ENCODE measurements around the gene SETBP1. TPM values are rescaled to one million over a fixed set of nuclear protein-coding genes. Genes with fewer than 3 reads are reported as not detected.

Gene SETBP1
- total and polyA plus RNA-seq, 2 of the 8 experiments (the other 6 are each of a cell fraction or from before 2014, with no cell fraction given): 2.0 to 6.5 TPM

GRCh38 chr18:44677933-44678332 lies 2.8 kb upstream of the SETBP1 start:
- FAIRE-seq (no peak), DNase-seq (ENCODE audit: low read depth in 1 of 2, low spot score in 2 of 2) (no peak)
- 88% methylated on average over 7 of the region's 7 CpGs; no CpG with 5 or more reads in 1 of the 2 experiments for WGBS, 2 experiments (ENCODE audit: extremely low coverage in 1 of 2, insufficient coverage in 1 of 2, insufficient read length in 1 of 2, insufficient replicate concordance in 2 of 2, low coverage in 1 of 2, low lambda C conversion rate in 2 of 2, missing lambda C conversion rate in 1 of 2)
- CTCF ChIA-PET (ENCODE audit: partially characterized antibody): no interaction called here
- Histone ChIP-seq H3K56ac (replicated peaks; ENCODE audit: insufficient read length, low read depth, low read length) (no peak overlapping the region), H3K4me3 (ENCODE audit: extremely low read depth in 1 of 4, insufficient read depth in 2 of 4, low read depth in 3 of 4, low read length in 4 of 4) (no peak overlapping the region), H2BK5ac (ENCODE audit: low read depth, low read length) (no peak overlapping the region), H3K18ac (ENCODE audit: extremely low read depth, low read length) (no peak overlapping the region), H3K9ac (replicated peaks in 1 of 4; ENCODE audit: extremely low read depth in 1 of 4, low read depth in 3 of 4, low read length in 3 of 4) (no peak overlapping the region), H3K27ac (ENCODE audit: low read depth, low read length) (no peak overlapping the region), H3K4me2 (ENCODE audit: insufficient read depth in 1 of 2, low read depth in 2 of 2, low read length in 2 of 2) (no peak overlapping the region; a peak in 1 of 4 replicates), H2BK12ac (ENCODE audit: low read depth, low read length) (no peak overlapping the region), H2BK15ac (ENCODE audit: low read length) (no peak overlapping the region), H3K9me3 (ENCODE audit: insufficient read depth in 2 of 2, low read depth in 1 of 2, low read length in 1 of 2) (no peaks in the 10 kb centered on the region), H4K8ac (ENCODE audit: extremely low read depth, insufficient read depth, low read length) (no peak overlapping the region), H4K91ac (replicated peaks; ENCODE audit: insufficient read length, low read length) (no peak overlapping the region), H2AK5ac (ENCODE audit: low read depth, low read length) (no peak overlapping the region), H2AFZ (ENCODE audit: low read length) (no peak overlapping the region), H4K20me1 (replicated peaks in 1 of 2; ENCODE audit: control insufficient read depth in 1 of 2, insufficient read depth in 2 of 2, low read length in 2 of 2) (peaks cover 0 to 3% of the 10 kb centered on the region in 2 experiments), H2BK20ac (ENCODE audit: low read length) (no peak overlapping the region), H3K79me2 (ENCODE audit: control insufficient read depth in 1 of 2, insufficient read depth in 2 of 2, low read length in 2 of 2) (no peaks in the 10 kb centered on the region), H2BK120ac (replicated peaks; ENCODE audit: low read depth, low read length) (no peak overlapping the region), H3K23ac (ENCODE audit: insufficient read length) (no peak overlapping the region), H3K14ac (ENCODE audit: insufficient read length) (no peak overlapping the region), H3K4ac (replicated peaks; ENCODE audit: insufficient read length, low read depth, low read length) (no peak overlapping the region), H3K36me3 (ENCODE audit: control insufficient read depth in 2 of 4, insufficient read depth in 4 of 4, low read length in 3 of 4) (no peaks in the 10 kb centered on the region), H3K4me1 (replicated peaks in 1 of 4; ENCODE audit: control insufficient read depth in 3 of 4, insufficient read depth in 4 of 4, low read length in 3 of 4) (peaks cover 1 to 11% (median 3%) of the 10 kb centered on the region in 4 experiments; a peak in 4 of 7 replicates), H3K23me2 (ENCODE audit: low read depth, low read length) (peaks cover 14% of the 10 kb centered on the region), H3K79me1 (ENCODE audit: low read depth, low read length) (no peaks in the 10 kb centered on the region), H3K27me3 (replicated peaks in 1 of 4; ENCODE audit: control insufficient read depth in 3 of 4, extremely low read depth in 1 of 4, insufficient read depth in 3 of 4, low read length in 3 of 4) (peaks cover 0 to 11% (median 8%) of the 10 kb centered on the region in 4 experiments; a peak in 5 of 7 replicates), H4K5ac (ENCODE audit: insufficient read length, low read depth, low read length) (no peak overlapping the region)
- POLR2A ChIA-PET (ENCODE audit: partially characterized antibody): no interaction called here
- TF ChIP-seq RFX5 (IDR thresholded peaks at IDR 0.05; ENCODE audit: borderline replicate concordance, low read depth, low read length): no peak
- no peak for TF ChIP-seq MAX (IDR thresholded peaks at IDR 0.05)
- no peak for TF ChIP-seq KDM4A (IDR thresholded peaks at IDR 0.05; ENCODE audit: low read depth, low read length, severe bottlenecking)
- TF ChIP-seq CHD1 (IDR thresholded peaks at IDR 0.05; ENCODE audit: low read depth, low read length): no peak
- no peak for TF ChIP-seq SP1 (IDR thresholded peaks at IDR 0.05; ENCODE audit: low read depth, low read length)
- TF ChIP-seq POLR2A (IDR thresholded peaks at IDR 0.05; ENCODE audit: control extremely low read depth in 1 of 2, low read depth in 2 of 2, low read length in 2 of 2): no peak
- no peak for TF ChIP-seq SIX5 (IDR thresholded peaks at IDR 0.05; ENCODE audit: low read depth, low read length)
- TF ChIP-seq CREB1 (IDR thresholded peaks at IDR 0.05): no peak
- no peak for TF ChIP-seq GTF2F1 (IDR thresholded peaks at IDR 0.05; ENCODE audit: borderline replicate concordance, low read depth, low read length)
- no peak for TF ChIP-seq JUN (IDR thresholded peaks at IDR 0.05; ENCODE audit: low read depth, low read length)
- no peak for TF ChIP-seq TCF12 (IDR thresholded peaks at IDR 0.05; ENCODE audit: low read depth, low read length)
- TF ChIP-seq POU5F1 (IDR thresholded peaks at IDR 0.05; ENCODE audit: low read depth, low read length): no peak
- TF ChIP-seq CBX8 (IDR thresholded peaks at IDR 0.05; ENCODE audit: borderline replicate concordance, low read depth, low read length): no peak
- no peak for TF ChIP-seq USF2 (IDR thresholded peaks at IDR 0.05; ENCODE audit: low read length)
- no peak for TF ChIP-seq RXRA (IDR thresholded peaks at IDR 0.05; ENCODE audit: insufficient read depth, low read depth, low read length)

Measured in H1 (cell line).